ENCODE results near the gene GJA3.

DNA sequence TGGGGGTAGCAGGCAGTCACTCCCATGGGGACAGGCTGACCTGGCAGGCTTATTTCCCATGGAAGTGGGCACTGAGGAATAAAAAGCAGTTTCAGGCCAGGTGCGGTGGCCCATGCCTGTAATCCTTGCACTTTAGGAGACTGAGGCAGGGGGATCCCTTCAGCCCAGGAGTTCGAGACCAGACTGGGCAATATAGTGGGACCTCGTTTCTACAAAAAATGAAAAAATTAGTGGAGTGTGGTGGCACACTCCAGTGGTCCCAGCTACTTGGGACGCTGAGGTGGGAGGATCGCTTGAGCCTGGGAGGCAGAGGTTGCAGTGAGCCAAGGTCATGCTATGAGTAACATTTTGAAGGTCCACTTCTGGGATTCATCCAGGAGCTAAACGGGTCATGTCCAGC lies 25.9 kb upstream of the GJA3 start:
- TF ChIP-seq, protein P1, sequence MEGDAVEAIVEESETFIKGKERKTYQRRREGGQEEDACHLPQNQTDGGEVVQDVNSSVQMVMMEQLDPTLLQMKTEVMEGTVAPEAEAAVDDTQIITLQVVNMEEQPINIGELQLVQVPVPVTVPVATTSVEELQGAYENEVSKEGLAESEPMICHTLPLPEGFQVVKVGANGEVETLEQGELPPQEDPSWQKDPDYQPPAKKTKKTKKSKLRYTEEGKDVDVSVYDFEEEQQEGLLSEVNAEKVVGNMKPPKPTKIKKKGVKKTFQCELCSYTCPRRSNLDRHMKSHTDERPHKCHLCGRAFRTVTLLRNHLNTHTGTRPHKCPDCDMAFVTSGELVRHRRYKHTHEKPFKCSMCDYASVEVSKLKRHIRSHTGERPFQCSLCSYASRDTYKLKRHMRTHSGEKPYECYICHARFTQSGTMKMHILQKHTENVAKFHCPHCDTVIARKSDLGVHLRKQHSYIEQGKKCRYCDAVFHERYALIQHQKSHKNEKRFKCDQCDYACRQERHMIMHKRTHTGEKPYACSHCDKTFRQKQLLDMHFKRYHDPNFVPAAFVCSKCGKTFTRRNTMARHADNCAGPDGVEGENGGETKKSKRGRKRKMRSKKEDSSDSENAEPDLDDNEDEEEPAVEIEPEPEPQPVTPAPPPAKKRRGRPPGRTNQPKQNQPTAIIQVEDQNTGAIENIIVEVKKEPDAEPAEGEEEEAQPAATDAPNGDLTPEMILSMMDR (IDR thresholded peaks at IDR 0.05) = no peak
- TF ChIP-seq POLR2A (IDR thresholded peaks at IDR 0.05) = no peak
